GM18951 (cell line): Measurements from ENCODE around the gene CBFA2T2.
"Not testable (repeated sequence)": the region's sequence is repeated elsewhere in the genome, so short reads cannot be mapped to it uniquely, and the experiment has no call there.

Source experiments
- POLR2A ChIP-seq: IDR thresholded peaks from 4 replicates; pipeline ENCODE4 v1.6.1; 2011; ENCODE audit warnings: mild to moderate bottlenecking; ENCODE audit not compliant: insufficient read length, insufficient read depth; ENCODE audit errors: extremely low read depth
- in situ Hi-C: fragments of 300-500 bp; cut with MboI; formaldehyde crosslinking; loops from one replicate; pipeline ENCODE4 v1.12.0; 2022; ENCODE audit warnings: low sequenced_read_pairs, mixed read lengths, inconsistent platforms; ENCODE audit not compliant: unreplicated experiment

The CBFA2T2 gene

DNA sequence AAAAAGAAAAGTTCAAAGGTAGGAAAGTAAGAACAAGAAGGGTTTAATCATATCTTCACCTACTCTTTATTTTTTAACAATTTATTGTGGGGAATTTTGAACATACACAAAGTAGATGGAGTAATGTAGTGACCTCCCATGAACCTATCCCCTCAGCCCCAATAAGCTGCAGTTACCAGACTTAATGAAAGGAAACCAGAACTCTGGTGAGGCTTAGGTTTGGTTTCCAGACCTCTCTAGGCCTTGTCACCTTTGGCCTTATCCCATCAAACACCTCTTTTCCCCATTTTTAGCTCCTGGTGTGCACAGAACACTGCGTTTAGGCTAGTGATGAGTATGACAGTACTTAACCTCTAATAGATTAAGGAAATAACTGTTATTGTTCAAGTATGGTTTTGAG is 42.0 kb downstream of the CBFA2T2 start:
- TF ChIP-seq POLR2A, result no peak
- in situ Hi-C loops, result no loop called here

DNA sequence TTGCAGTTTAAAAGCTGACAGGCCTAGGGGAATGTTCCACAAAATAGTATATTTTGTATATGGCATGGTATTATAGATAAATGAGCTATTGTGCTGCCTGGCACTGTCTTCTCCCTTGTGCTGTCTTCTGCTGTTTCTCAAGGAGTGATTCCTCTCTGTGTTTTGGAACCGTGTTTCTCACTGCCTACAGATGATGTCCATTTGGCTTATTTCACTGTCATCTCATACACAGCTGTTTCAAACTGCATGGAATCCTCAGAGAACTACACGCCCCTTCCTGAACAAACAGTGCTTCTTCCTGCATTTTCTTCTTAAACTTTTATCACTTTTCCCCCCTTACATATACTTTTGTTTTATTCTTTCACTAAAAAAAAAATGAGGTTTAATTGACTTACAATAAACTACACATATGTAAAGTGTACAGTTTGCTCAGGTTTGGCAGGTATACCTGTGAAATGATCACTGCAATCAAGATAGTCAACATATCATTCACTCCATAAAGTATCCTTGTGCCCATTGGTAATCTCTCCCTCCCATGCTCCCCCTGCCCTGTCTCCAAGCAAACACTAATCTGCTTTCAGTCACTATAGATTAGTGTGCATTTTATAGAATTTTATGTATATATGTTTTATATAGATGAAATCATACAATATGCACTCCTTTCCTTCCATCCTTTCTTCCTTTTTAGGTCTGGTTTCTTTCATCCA is 43.0 kb downstream of the CBFA2T2 start:
- no peak for TF ChIP-seq POLR2A
- in situ Hi-C loops, result no loop called here

DNA sequence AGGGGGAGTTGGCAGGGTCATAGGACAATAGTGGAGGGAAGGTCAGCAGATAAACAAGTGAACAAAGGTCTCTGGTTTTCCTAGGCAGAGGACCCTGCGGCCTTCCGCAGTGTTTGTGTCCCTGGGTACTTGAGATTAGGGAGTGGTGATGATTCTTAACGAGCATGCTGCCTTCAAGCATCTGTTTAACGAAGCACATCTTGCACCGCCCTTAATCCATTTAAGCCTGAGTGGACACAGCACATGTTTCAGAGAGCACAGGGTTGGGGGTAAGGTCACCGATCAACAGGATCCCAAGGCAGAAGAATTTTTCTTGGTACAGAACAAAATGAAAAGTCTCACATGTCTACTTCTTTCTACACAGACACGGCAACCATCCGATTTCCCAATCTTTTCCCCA is 45.8 kb downstream of the CBFA2T2 start:
- in situ Hi-C loops, result not testable (repeated sequence)

DNA sequence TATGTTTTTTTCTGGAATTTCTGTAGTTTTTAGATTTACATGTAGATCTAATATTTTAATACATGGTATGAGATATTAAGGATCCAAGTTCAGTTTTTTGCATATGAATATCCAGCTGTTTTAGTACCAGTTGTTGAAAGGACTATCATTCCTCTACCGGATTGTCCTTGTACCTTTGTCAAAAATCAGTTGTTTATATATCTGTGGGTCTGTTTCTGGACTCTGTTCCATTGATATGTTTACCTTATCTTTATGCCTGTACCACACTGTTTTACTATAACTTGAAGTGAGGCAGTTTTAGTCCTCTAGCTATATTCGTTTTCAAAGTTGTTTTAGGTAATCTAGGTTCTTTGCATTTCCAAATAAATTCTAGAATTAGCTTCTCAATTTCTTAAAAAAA is 47.7 kb downstream of the CBFA2T2 start:
- TF ChIP-seq POLR2A, result no peak

DNA sequence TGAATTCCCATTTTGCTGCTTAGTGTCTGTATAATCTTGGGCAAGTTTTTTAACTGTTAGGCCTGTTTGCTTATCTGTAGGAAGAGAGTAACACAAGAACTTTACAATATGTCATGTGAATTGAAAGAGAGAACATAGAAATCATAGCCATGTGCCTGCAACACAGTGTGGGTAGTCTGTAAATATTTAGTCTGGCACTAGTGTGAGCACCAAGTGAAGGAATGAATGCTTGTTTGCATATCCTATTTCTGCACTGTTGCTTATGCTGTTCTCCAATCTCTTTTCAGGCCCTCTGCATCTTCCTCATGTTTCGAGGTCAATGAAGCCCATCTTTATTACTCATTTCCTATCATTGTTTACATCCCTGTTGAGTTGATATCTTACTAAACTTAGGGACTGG is 49.2 kb downstream of the CBFA2T2 start:
- no peak for TF ChIP-seq POLR2A
- in situ Hi-C loops, result no loop called here

More for the DNA sequence above, 47.7 kb downstream of the CBFA2T2 start:
- in situ Hi-C loops, result no loop called here

DNA sequence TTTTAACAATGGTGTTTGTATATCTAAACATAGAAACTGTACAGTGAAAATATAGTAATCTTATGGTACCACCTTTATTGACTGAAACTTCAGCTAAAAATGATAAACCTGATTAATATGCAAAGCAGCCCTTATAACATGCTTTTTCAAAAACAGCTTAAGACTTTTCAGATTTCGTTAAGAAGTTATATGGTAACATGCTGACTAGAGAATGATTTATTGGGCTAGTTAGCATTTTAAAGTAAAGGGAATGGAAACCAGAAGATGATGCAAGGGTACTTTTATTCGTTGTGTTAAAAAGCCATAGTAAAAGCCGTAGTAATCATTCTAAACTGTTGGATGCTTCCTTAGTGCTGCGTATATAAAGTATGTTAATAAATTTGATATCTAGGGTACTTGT is 50.5 kb downstream of the CBFA2T2 start:
- TF ChIP-seq POLR2A, result no peak
- in situ Hi-C loops, result no loop called here

DNA sequence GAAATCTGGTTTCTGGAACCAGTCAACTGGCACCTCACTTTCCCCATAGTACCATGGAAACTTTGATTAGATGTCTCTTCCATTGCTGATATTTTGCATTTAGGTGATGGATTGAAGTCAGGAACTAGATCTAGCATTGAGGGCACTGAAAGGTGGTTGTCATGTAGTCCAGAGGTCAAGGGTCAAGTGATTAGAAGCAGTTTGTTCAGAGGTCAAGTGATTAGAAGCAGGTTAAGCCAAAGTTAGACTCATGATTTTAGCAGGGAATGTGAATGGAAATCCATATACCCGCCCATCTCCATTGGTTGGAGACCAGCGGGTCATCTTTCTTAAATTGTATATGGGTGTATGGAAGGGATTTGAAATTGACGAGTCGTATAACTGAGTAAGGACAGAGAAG is 51.2 kb downstream of the CBFA2T2 start:
- in situ Hi-C loops, result no loop called here

DNA sequence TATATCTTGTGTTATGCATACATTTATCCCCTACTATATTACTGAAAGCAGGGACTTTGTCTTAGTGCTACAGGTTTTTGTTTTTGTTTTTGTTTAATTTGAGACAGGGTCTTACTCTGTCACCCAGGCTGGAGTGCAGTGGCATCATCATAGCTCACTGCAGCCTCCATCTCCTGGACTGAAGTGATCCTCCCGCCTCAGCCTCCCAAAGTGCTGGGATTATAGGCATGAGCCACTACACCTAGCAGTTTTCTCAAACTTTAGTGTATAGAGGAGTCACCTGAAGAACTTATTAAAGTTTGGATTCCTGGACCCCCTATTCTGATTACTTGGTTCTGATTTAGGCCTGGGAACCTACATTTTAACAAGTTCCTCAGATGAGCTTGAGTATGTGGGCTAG is 51.9 kb downstream of the CBFA2T2 start:
- TF ChIP-seq POLR2A, result no peak
- in situ Hi-C loops, result no loop called here

More for the DNA sequence above, 51.2 kb downstream of the CBFA2T2 start:
- no peak for TF ChIP-seq POLR2A

DNA sequence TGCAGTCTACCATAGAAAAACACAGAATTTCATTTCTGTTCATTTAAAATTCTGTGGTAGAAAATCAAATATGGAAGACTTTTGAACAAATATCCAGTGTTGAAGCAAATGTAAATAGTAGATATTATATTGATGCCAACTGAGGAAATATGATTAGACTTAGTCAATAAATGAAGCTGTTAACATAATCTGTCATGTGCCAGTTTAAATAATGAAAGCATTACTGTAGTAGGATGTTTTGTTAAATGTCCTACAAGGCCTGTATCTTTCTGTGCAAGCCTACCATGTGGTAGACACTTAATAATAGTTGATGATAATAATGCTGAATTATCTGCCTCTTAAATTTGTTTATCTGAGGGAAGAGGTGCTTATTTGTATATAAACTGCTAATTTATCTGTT is 55.9 kb downstream of the CBFA2T2 start:
- in situ Hi-C loops, result no loop called here
- no peak for TF ChIP-seq POLR2A

DNA sequence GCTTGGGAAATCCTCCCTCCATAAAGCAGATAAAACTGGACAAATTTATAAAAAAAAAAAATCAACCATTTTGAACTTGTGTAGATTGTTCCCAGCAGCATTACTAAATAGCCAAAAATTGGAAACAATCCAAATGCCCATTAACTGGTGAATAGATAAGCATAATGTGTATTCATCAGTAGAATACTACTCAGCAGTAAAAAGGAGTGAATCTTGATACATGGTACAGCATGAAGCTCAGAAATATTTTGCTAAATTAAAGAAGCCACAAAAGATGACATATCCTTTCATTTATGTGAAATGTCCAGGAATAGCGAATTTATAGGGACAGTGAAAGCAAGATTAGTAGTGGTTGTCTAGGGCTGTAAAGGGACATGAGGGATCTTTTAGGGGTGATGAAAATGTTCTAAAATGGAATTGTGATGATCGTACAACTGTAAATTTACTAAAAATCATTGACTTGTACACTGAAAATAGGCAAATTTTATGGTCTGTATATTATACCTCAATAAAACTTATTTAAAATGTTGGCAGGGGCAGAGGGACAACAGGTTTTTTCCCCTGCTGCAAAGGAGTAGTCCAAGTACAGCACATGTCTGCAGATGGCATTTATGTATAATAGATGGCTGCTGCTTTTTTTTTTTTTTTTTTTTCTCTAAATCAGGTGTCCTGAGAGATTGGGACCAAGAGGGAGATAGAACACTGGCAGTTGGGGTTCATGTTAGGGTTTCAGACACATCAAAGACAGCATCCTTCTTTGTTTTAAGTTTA is 59.5 kb downstream of the CBFA2T2 start:
- no peak for TF ChIP-seq POLR2A
- in situ Hi-C loops, result no loop called here

DNA sequence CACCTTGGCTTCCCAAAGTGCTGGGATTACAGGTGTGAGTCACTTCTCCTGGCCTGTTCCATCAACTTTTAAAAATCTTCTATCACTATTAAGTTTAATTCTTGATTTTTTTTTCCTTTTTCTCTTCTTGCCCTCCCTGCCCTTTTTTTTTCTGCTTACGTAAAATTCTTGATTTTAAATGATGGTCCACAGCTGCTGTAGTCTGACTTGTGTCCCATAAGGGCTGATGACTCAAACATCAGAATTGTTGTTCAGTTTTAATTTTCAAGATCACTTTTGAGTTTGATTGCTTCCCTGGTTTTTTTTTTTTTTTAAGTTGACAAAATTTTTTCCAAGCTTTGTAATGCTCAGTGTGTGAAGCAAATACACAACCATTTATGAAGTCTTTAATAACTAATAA is 61.9 kb downstream of the CBFA2T2 start:
- in situ Hi-C loops, result no loop called here
- no peak for TF ChIP-seq POLR2A

DNA sequence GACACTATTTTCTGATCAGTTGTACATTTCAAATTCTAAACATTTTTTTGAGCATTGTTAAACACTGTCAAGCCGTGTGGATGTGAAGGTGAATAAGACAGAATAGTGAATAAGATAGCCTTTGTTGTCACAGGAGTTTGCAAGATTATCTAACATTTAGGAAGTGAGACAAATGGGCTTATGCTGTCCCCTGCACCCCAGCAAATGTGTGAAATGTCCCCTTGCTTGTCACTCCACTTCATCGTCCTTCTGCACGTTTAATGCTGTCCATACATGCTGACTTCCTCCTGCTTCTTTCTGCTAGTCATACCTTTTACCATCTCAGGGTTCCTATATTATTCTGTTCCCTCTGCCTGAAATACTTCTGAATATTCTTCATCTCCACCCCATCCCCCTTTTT is 62.6 kb downstream of the CBFA2T2 start:
- TF ChIP-seq POLR2A, result no peak
- in situ Hi-C loops, result no loop called here

DNA sequence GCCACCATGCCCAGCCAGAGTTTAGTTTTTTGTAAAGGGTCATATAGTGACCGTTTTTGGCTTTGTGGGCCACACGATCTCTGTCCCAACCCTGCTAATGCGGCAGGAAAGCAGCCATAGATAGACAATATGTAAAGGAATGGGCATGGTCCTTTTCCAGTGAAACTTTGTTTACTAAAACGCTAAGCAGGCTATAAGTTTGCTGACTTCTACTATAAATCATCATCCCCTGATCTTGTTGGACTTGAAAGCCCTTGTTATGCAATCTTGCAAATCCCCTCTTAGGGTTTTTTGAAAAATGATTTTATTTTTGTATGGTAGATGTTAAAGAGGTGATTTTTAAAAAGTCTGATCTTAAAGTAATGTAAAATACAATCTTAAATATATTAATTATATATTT is 63.6 kb downstream of the CBFA2T2 start:
- in situ Hi-C loops, result no loop called here
- TF ChIP-seq POLR2A, result no peak

DNA sequence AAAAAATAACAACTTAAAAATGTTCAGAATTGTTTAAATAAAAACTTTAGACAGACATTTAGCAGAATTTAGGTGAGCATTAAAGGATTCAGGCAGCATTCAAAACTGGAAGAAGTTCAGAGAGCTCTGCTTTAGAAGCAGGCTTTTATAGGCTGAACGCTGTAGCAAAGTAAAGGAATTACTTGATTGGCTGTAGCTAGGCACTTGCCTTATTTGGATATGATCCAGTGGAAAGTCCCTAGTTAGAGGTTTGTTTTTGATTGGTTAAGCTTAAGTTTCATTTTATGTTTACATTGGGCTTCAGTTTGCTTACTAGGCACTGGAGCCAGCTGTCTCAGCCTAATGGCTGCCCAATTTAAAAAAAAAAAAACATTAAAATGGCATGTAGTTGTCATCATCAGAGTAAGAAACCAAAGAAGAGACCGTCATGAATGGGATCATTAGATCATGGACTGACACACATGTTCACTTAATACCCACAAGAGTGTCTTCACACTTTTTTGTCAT is 65.1 kb downstream of the CBFA2T2 start:
- TF ChIP-seq POLR2A, result peak; percentile 65
- in situ Hi-C loops, result no loop called here
